ENCODE measurements around the gene FBN1. TPM values are rescaled to one million over a fixed set of nuclear protein-coding genes. Genes with fewer than 3 reads are reported as not detected.
A peak's percentile ranks its signal among the peaks of the same experiment; 100 is the strongest.

The FBN1 gene
- total RNA-seq, 4 donors from 2014 or later, result 3.9 to 87.0 (median 23.4) TPM

DNA sequence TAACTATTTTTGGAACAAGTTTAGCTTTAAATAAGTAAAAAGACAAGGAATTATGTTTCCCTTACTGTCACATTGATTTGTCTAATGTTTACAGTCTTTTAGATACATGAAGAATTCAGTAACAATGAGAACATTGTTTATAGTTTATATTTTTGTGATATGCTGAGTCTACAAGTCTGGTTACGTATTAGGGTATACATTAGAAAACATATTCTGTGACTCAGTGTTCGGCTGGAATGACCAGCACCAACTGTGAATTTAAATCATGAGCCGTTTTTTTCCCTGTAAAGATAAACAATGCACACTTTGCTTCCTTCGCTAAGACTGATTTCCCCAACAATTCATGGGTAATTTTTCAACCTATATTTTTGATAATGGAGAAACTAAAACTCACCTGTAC, 182.8 kb downstream of the FBN1 start:
- Histone ChIP-seq H3K4me1 (peaks cover 4 to 31% (median 6%) of the 10 kb centered on the region in 3 donors), H3K27ac (no peak overlapping the region), H3K9me3 (no peaks in the 10 kb centered on the region), H3K27me3 (no peaks in the 10 kb centered on the region), H3K36me3 (peaks cover 0 to 58% (median 0%) of the 10 kb centered on the region in 3 donors), H3K4me3 (no peak overlapping the region)
- intact Hi-C loops (cut with DNase I), result no loop called here
- WGBS, 2 donors, result 80 to 87% methylated on average over 4 of the region's 4 CpGs
- no peak for DNase-seq
- TF ChIP-seq CTCF (IDR thresholded peaks at IDR 0.05) (no peak), POLR2A (IDR thresholded peaks at IDR 0.05) (no peak)

GRCh38 chr15:48459571-48460442, 185.7 kb downstream of the FBN1 start:
- TF ChIP-seq POLR2A (IDR thresholded peaks at IDR 0.05), result no peak
- TF ChIP-seq CTCF (IDR thresholded peaks at IDR 0.05), result peak in 2 of 6 experiments; percentile 5 to 30
- Histone ChIP-seq H3K4me1 (peaks cover 0 to 20% (median 4%) of the 10 kb centered on the region in 3 donors), H3K27ac (peak overlapping the region; percentile 15 to 47 (median 30)), H3K36me3 (peaks cover 0 to 56% (median 0%) of the 10 kb centered on the region in 3 donors), H3K4me3 (no peak overlapping the region), H3K9me3 (no peaks in the 10 kb centered on the region), H3K27me3 (no peaks in the 10 kb centered on the region)
- intact Hi-C loops (cut with DNase I), result no loop called here
- DNase-seq, result no peak
- 31 to 33% methylated on average over 7 of the region's 7 CpGs for WGBS, 2 donors

DNA sequence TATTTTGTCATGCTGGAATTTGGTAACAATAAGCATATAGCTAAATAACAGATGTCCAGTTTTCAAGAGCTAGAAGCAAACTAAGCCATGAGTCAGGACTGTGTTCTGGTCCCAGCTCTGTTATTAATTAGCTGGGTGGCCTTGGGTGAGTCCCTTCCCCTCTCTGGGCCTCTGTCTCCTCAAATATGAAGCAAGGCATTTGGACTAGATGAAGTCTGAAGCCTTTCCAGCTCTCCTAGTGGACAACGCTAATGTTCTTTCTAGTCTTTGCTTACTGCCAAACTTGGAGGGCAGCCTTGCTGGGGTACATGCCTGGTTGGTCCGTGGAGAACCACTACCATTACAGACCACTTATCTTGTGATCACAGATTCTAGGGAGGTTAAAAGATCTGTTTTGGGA, 186.6 kb downstream of the FBN1 start:
- Histone ChIP-seq H3K9me3 (no peaks in the 10 kb centered on the region), H3K4me3 (no peak overlapping the region), H3K4me1 (peaks cover 0 to 20% (median 4%) of the 10 kb centered on the region in 3 donors), H3K36me3 (peaks cover 0 to 51% (median 0%) of the 10 kb centered on the region in 3 donors), H3K27ac (peak overlapping the region in 2 of 4 donors; percentile 37 to 40), H3K27me3 (no peaks in the 10 kb centered on the region)
- TF ChIP-seq CTCF (IDR thresholded peaks at IDR 0.05), result no peak
- no peak for TF ChIP-seq POLR2A (IDR thresholded peaks at IDR 0.05)
- no peak for DNase-seq
- intact Hi-C loops (cut with DNase I), result no loop called here
- 70 to 76% methylated on average over 2 of the region's 2 CpGs for WGBS, 2 donors

- Histone ChIP-seq H3K4me3 (no peak overlapping the region), H3K36me3 (peaks cover 0 to 40% (median 0%) of the 10 kb centered on the region in 3 donors), H3K27ac (no peak overlapping the region), H3K4me1 (peaks cover 0 to 20% (median 4%) of the 10 kb centered on the region in 3 donors), H3K9me3 (no peaks in the 10 kb centered on the region), H3K27me3 (no peaks in the 10 kb centered on the region)
- TF ChIP-seq POLR2A (IDR thresholded peaks at IDR 0.05) (no peak), CTCF (IDR thresholded peaks at IDR 0.05) (no peak)
- WGBS, 2 donors, result 47 to 82% methylated on average over 1 of the region's 1 CpG
- intact Hi-C loops (cut with DNase I), result no loop called here
- DNase-seq, result no peak
Measured at GRCh38 chr15:48456134-48456533, 189.4 kb downstream of the FBN1 start.

- WGBS, 2 donors, result 60 to 75% methylated on average over 3 of the region's 3 CpGs
- DNase-seq, result no peak
- Histone ChIP-seq H3K36me3 (peaks cover 0 to 69% (median 0%) of the 10 kb centered on the region in 3 donors), H3K27me3 (no peaks in the 10 kb centered on the region), H3K4me1 (peaks cover 0 to 8% (median 0%) of the 10 kb centered on the region in 3 donors), H3K27ac (peak overlapping the region in 1 of 4 donors; percentile 23), H3K9me3 (no peaks in the 10 kb centered on the region), H3K4me3 (no peak overlapping the region)
- intact Hi-C loops (cut with DNase I), result no loop called here
- no peak for TF ChIP-seq POLR2A (IDR thresholded peaks at IDR 0.05)
- no peak for TF ChIP-seq CTCF (IDR thresholded peaks at IDR 0.05)
Measured at GRCh38 chr15:48451736-48452135, 193.8 kb downstream of the FBN1 start.

All from esophagus squamous epithelium (tissue), 5 donors.